Neural cell (in vitro differentiated cells): ENCODE measurements around the gene ALAS1.

Source experiments
- CTCF ChIP-seq: fragments of 450-650 bp; IDR thresholded peaks from 2 replicates; pipeline ENCODE4 v1.5.1; 2014; ENCODE audit warnings: antibody characterized with exemption, mild to moderate bottlenecking, moderate library complexity; ENCODE audit not compliant: poor library complexity, severe bottlenecking
- EP300 ChIP-seq: fragments of 450-650 bp; conservative IDR thresholded peaks from 2 replicates; pipeline ENCODE4 v1.6.1; 2014; ENCODE audit warnings: antibody characterized with exemption, mild to moderate bottlenecking, moderate library complexity; ENCODE audit not compliant: poor library complexity, severe bottlenecking
- EZH2 ChIP-seq: fragments of 200-600, 300-800 bp; shearing (Covaris generic), sonication (generic); IDR thresholded peaks from 2 replicates; pipeline ENCODE4 v1.6.1; 2014; ENCODE audit warnings: antibody characterized with exemption, low read length, borderline replicate concordance, mild to moderate bottlenecking; ENCODE audit not compliant: insufficient read depth, poor library complexity, severe bottlenecking
- POLR2AphosphoS5 ChIP-seq: IDR thresholded peaks from 2 replicates; pipeline ENCODE4 v1.6.1; 2012
- REST ChIP-seq: IDR thresholded peaks from 2 replicates; pipeline ENCODE4 v1.6.1; 2012; ENCODE audit warnings: borderline replicate concordance

- TF ChIP-seq CTCF (no peak), EP300 (no peak), POLR2AphosphoS5 (no peak), REST (no peak), EZH2 (no peak)
Observed at GRCh38 chr3:52172262-52172757, 25.6 kb upstream of the ALAS1 start.
